HFF-Myc (cell line): Measurements from ENCODE around the gene MRPS18B.
"Not testable (repeated sequence)": the region's sequence is repeated elsewhere in the genome, so short reads cannot be mapped to it uniquely, and the experiment has no call there.

ENCODE experiments used
- DNase-seq: peaks from one replicate; pipeline ENCODE4 v3.0.0-alpha.2; 2011; ENCODE audit warnings: low read depth; ENCODE audit errors: extremely low read depth
- H3K4me3 ChIP-seq: replicated peaks from 2 replicates; pipeline ENCODE4 v1.5.1; 2011; ENCODE audit warnings: low read depth, mild to moderate bottlenecking, control low read depth, low read length
- CTCF ChIP-seq: IDR thresholded peaks from 2 replicates; pipeline ENCODE4 v1.5.1; 2012; ENCODE audit warnings: mild to moderate bottlenecking, low read depth, low read length, control low read depth; ENCODE audit errors: missing control alignments

MRPS18B gene

GRCh38 chr6:30647242-30648116, 29.8 kb downstream of the MRPS18B start:
- no peak for DNase-seq

DNA sequence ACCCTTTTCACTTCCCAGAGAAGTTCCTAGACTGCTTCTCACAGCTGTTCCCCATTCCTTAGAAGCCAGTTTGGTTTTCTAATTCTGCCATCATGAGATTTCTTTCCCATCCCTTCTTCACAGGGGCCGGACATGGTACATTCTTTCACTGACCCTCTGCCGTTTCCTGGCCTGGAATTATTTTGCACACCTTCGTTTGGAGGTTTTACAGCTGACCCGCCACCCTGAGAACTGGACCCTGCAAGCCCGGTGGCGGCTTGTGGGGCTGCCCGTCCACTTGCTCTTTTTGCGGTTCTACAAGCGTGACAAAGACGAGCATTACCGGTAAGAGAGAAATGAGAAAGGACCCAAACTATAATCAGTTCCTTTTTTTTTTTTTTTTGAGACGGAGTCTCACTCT, 33.5 kb downstream of the MRPS18B start:
- H3K4me3 ChIP-seq = no peak overlapping the region
- no peak for TF ChIP-seq CTCF
- DNase-seq = no peak

More at GRCh38 chr6:30647242-30648116, 29.8 kb downstream of the MRPS18B start:
- no peak for TF ChIP-seq CTCF
- H3K4me3 ChIP-seq = peak overlapping the region; percentile 96

GRCh38 chr6:30654798-30655742, 37.4 kb downstream of the MRPS18B start:
- TF ChIP-seq CTCF = no peak
- DNase-seq = no peak
- no peak overlapping the region for H3K4me3 ChIP-seq

DNA sequence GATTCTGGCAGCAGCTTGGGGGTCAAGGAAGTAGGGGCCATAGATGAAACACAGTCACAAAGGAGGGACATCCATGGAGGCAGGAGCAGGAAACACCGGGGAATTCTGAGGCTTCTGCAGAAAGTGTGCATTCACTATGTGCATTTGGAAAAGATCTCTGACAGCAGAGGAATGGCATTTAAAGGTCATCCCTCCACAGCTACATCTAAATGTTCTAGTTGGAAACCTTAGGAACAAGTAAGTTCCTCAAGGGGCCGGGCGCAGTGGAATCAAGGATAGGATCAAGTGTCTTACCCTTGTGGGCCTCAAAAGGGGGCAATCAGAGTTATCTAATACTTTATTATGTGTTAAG, 38.1 kb downstream of the MRPS18B start:
- no peak for DNase-seq
- H3K4me3 ChIP-seq = no peak overlapping the region
- TF ChIP-seq CTCF = no peak

DNA sequence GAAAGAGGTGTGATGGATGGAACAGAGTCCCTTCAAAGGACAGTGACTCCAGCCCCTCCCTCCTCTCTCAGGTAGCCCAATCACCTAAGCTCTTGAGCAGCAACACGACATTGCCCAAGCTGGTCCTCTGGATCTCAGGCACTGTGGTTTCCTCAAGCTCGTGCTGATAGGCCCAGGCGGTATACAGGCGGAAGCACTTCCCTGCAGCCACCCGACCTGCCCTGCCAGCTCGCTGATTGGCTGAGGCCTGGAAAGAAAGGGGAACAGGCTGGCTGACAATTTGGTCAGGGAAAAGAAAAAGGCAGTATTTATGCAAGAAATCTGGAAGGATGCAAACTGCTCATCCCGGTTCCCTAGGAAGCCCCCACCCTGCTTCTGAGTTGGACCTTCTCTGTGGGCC, 38.9 kb downstream of the MRPS18B start:
- no peak for DNase-seq
- no peak for TF ChIP-seq CTCF
- no peak overlapping the region for H3K4me3 ChIP-seq

- DNase-seq = no peak
- H3K4me3 ChIP-seq = no peak overlapping the region
- TF ChIP-seq CTCF = no peak
Observed at GRCh38 chr6:30657454-30657853, 39.8 kb downstream of the MRPS18B start.

- not testable (repeated sequence) for DNase-seq, H3K4me3 ChIP-seq
Observed at GRCh38 chr6:30657922-30658321, 40.3 kb downstream of the MRPS18B start.
